DND-41 (cell line): ENCODE results near the gene CCDC142.

ENCODE experiments used
- CTCF ChIP-seq: IDR thresholded peaks from 2 replicates; pipeline ENCODE4 v1.5.1; 2012; ENCODE audit warnings: borderline replicate concordance, low read length, moderate library complexity, mild to moderate bottlenecking; ENCODE audit not compliant: poor library complexity, severe bottlenecking; ENCODE audit errors: extremely low read depth
- EZH2 ChIP-seq: IDR thresholded peaks from 3 replicates; pipeline ENCODE4 v1.6.1; 2012; ENCODE audit warnings: borderline replicate concordance, low read depth, mild to moderate bottlenecking, moderate library complexity, low read length, inconsistent platforms; ENCODE audit not compliant: severe bottlenecking

- no peak for TF ChIP-seq CTCF
- no peak for TF ChIP-seq EZH2
Measured at GRCh38 chr2:74472945-74473258, 9.9 kb downstream of the CCDC142 start.
